HepG2 (cell line): ENCODE measurements around the gene SEC14L5. TPM values are rescaled to one million over a fixed set of nuclear protein-coding genes. Genes with fewer than 3 reads are reported as not detected.
A peak's percentile ranks its signal among the peaks of the same experiment; 100 is the strongest.

Source experiments
- MYC ChIP-seq: sonication (generic); formaldehyde crosslinking; IDR thresholded peaks from 2 replicates; pipeline ENCODE4 v1.9.0; 2021; ENCODE audit warnings: missing genetic modification reagents, borderline replicate concordance
- NCOR1 ChIP-seq: fragments of 200-600 bp; sonication (generic); IDR thresholded peaks from 2 replicates; pipeline ENCODE4 v1.7.0; 2017; ENCODE audit warnings: antibody characterized with exemption, low read length, borderline replicate concordance
- NR3C1 ChIP-seq: sonication (generic); formaldehyde crosslinking; IDR thresholded peaks from 2 replicates; pipeline ENCODE4 v1.4.0; 2020; ENCODE audit warnings: missing genetic modification reagents
- SALL1 ChIP-seq: sonication (generic); formaldehyde crosslinking; IDR thresholded peaks from 2 replicates; pipeline ENCODE4 v1.8.0; 2022; ENCODE audit warnings: mild to moderate bottlenecking, missing genetic modification reagents
- SMAD3 ChIP-seq: sonication (generic); formaldehyde crosslinking; IDR thresholded peaks from 2 replicates; pipeline ENCODE4 v1.4.0; 2020; ENCODE audit warnings: missing genetic modification reagents
- SMARCC2 ChIP-seq: fragments of 450-650 bp; IDR thresholded peaks from 2 replicates; pipeline ENCODE4 v1.6.1; 2017; ENCODE audit warnings: antibody characterized with exemption, mild to moderate bottlenecking
- STAG1 ChIP-seq: sonication (generic); formaldehyde crosslinking; IDR thresholded peaks from 2 replicates; pipeline ENCODE4 v1.4.0; 2020; ENCODE audit warnings: missing genetic modification reagents
- THYN1 ChIP-seq: sonication (generic); formaldehyde crosslinking; IDR thresholded peaks from 2 replicates; pipeline ENCODE4 v1.8.1; 2023; ENCODE audit warnings: low read depth, mild to moderate bottlenecking, moderate library complexity, missing genetic modification reagents, borderline replicate concordance
- ZBTB7B ChIP-seq: sonication (generic); formaldehyde crosslinking; IDR thresholded peaks from 2 replicates; pipeline ENCODE4 v1.4.0; 2020; ENCODE audit warnings: missing genetic modification reagents
- ZNF101 ChIP-seq: sonication (generic); formaldehyde crosslinking; IDR thresholded peaks from 2 replicates; pipeline ENCODE4 v1.4.0; 2020; ENCODE audit warnings: mild to moderate bottlenecking, low read depth, missing genetic modification reagents, borderline replicate concordance
- ZNF224 ChIP-seq: sonication (generic); formaldehyde crosslinking; IDR thresholded peaks from 2 replicates; pipeline ENCODE4 v1.5.0; 2020; ENCODE audit warnings: mild to moderate bottlenecking, missing genetic modification reagents
- ZNF800 ChIP-seq: sonication (generic); formaldehyde crosslinking; IDR thresholded peaks from 2 replicates; pipeline ENCODE4 v1.4.0; 2020; ENCODE audit warnings: missing genetic modification reagents
- polyA plus RNA-seq, 8 experiments: library from polyadenylated mRNA; depleted of rRNA in 3 of 8; stranded (reverse) in 7 of 8; unstranded in 1 of 8; fragments of >200 nt; fragmentation: Illumina TruSeq in 4 of 8; extraction: Trizol in 4 of 8; gene quantifications; 2 replicates each; pipeline versions ENCODE4 v1.2.1 to v1.2.3, GENCODE V29; 2011 to 2016; ENCODE audit warnings: low read depth in 4 of 8, missing spikeins in 1 of 8, mixed read lengths in 1 of 8; ENCODE audit not compliant: insufficient read depth in 1 of 8
- total RNA-seq, 5 experiments: library from RNA; depleted of rRNA; stranded (reverse); fragments of >200 nt; fragmentation: Illumina TruSeq; extraction: Trizol; gene quantifications; 2 replicates each; pipeline ENCODE4 v1.2.3, GENCODE V29; 2016; ENCODE audit warnings: low read depth in 1 of 5
- TF ChIP-seq, protein P1 (sequence below), 2 experiments: fragments of 450-650 bp in 1 of 2; sonication (generic) in 1 of 2; formaldehyde crosslinking in 1 of 2; IDR thresholded peaks; 2 replicates each; pipeline versions ENCODE4 v1.6.1 to v1.8.0; 2016 to 2022; ENCODE audit warnings: antibody characterized with exemption in 1 of 2, mild to moderate bottlenecking in 1 of 2, missing genetic modification reagents in 1 of 2
- TF ChIP-seq, protein P2 (sequence below), 2 experiments: sonication (generic) in 1 of 2; formaldehyde crosslinking in 1 of 2; IDR thresholded peaks; 2 replicates each; pipeline versions ENCODE4 v1.4.0 to v1.6.1; 2018 to 2020; ENCODE audit warnings: missing genetic modification reagents in 2 of 2, borderline replicate concordance in 1 of 2, low read depth in 1 of 2, mild to moderate bottlenecking in 1 of 2, missing biosample characterization in 1 of 2

SEC14L5 gene
- total and polyA plus RNA-seq, 2 of the 13 experiments (the other 11 are each of a cell fraction or from before 2014, with no cell fraction given): 0.40 to 0.42 TPM

GRCh38 chr16:5036228-5037156, 78.4 kb downstream of the SEC14L5 start (continued):
- TF ChIP-seq, protein P1, sequence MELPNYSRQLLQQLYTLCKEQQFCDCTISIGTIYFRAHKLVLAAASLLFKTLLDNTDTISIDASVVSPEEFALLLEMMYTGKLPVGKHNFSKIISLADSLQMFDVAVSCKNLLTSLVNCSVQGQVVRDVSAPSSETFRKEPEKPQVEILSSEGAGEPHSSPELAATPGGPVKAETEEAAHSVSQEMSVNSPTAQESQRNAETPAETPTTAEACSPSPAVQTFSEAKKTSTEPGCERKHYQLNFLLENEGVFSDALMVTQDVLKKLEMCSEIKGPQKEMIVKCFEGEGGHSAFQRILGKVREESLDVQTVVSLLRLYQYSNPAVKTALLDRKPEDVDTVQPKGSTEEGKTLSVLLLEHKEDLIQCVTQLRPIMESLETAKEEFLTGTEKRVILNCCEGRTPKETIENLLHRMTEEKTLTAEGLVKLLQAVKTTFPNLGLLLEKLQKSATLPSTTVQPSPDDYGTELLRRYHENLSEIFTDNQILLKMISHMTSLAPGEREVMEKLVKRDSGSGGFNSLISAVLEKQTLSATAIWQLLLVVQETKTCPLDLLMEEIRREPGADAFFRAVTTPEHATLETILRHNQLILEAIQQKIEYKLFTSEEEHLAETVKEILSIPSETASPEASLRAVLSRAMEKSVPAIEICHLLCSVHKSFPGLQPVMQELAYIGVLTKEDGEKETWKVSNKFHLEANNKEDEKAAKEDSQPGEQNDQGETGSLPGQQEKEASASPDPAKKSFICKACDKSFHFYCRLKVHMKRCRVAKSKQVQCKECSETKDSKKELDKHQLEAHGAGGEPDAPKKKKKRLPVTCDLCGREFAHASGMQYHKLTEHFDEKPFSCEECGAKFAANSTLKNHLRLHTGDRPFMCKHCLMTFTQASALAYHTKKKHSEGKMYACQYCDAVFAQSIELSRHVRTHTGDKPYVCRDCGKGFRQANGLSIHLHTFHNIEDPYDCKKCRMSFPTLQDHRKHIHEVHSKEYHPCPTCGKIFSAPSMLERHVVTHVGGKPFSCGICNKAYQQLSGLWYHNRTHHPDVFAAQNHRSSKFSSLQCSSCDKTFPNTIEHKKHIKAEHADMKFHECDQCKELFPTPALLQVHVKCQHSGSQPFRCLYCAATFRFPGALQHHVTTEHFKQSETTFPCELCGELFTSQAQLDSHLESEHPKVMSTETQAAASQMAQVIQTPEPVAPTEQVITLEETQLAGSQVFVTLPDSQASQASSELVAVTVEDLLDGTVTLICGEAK (IDR thresholded peaks at IDR 0.05): no peak
- TF ChIP-seq, protein P1 (CRISPR knock-in tag; IDR thresholded peaks at IDR 0.05): peak; percentile 71
- TF ChIP-seq ZBTB7B (peak; percentile 49), ZNF800 (CRISPR knock-in tag) (no peak), SALL1 (CRISPR knock-in tag) (peak; percentile 38; the same call in 1 of the 2 replicates), THYN1 (0 out of 2 replicates have a peak, but pooled peaks have one; percentile 74), STAG1 (CRISPR knock-in tag) (0 out of 2 replicates have a peak, but pooled peaks have one; percentile 14), MYC (CRISPR knock-in tag) (peak; percentile 32; the same call in 1 of the 2 replicates), SMAD3 (CRISPR knock-in tag) (no peak), NCOR1 (peak; percentile 55; the same call in 1 of the 2 replicates), ZNF101 (CRISPR knock-in tag) (no peak), ZNF224 (CRISPR knock-in tag) (0 out of 2 replicates have a peak, but pooled peaks have one; percentile 4), NR3C1 (CRISPR knock-in tag) (no peak), SMARCC2 (no peak)
- TF ChIP-seq, protein P2, sequence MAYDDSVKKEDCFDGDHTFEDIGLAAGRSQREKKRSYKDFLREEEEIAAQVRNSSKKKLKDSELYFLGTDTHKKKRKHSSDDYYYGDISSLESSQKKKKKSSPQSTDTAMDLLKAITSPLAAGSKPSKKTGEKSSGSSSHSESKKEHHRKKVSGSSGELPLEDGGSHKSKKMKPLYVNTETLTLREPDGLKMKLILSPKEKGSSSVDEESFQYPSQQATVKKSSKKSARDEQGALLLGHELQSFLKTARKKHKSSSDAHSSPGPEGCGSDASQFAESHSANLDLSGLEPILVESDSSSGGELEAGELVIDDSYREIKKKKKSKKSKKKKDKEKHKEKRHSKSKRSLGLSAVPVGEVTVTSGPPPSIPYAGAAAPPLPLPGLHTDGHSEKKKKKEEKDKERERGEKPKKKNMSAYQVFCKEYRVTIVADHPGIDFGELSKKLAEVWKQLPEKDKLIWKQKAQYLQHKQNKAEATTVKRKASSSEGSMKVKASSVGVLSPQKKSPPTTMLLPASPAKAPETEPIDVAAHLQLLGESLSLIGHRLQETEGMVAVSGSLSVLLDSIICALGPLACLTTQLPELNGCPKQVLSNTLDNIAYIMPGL (CRISPR knock-in tag; IDR thresholded peaks at IDR 0.05; ENCODE audit: borderline replicate concordance in 1 of 2, low read depth in 1 of 2): peak in 1 of 2 experiments; percentile 31; a peak in 1 of 4 replicates
